Neural cell (in vitro differentiated cells): ENCODE results near the gene GHITM.
"Not testable (repeated sequence)": the region's sequence is repeated elsewhere in the genome, so short reads cannot be mapped to it uniquely, and the experiment has no call there.

Source experiments
- EP300 ChIP-seq: fragments of 450-650 bp; conservative IDR thresholded peaks from 2 replicates; pipeline ENCODE4 v1.6.1; 2014; ENCODE audit warnings: antibody characterized with exemption, mild to moderate bottlenecking, moderate library complexity; ENCODE audit not compliant: poor library complexity, severe bottlenecking
- POLR2AphosphoS5 ChIP-seq: IDR thresholded peaks from 2 replicates; pipeline ENCODE4 v1.6.1; 2012
- TF ChIP-seq, protein P1 (sequence below): fragments of 450-650 bp; IDR thresholded peaks from 2 replicates; pipeline ENCODE4 v1.5.1; 2014; ENCODE audit warnings: antibody characterized with exemption, mild to moderate bottlenecking, moderate library complexity; ENCODE audit not compliant: poor library complexity, severe bottlenecking

DNA sequence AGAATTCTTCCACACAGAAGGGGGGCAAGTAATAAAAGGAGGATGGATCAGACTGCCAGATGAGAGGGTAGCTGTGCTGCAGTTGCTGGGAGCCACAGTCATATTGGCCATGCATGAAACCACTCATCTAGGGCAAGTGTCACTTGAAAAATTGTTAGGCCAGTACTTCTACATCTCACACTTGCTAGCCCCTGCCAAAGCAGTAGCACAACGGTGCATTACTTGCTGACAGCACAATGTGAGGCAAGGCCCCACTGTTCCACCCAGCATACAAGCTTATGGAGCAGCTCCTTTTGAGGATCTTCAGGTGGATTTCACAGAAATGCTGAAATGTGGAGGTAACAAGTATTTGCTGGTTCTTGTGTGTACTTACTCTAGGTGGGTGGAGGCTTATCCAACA lies 25.8 kb upstream of the GHITM start:
- TF ChIP-seq, protein P1, sequence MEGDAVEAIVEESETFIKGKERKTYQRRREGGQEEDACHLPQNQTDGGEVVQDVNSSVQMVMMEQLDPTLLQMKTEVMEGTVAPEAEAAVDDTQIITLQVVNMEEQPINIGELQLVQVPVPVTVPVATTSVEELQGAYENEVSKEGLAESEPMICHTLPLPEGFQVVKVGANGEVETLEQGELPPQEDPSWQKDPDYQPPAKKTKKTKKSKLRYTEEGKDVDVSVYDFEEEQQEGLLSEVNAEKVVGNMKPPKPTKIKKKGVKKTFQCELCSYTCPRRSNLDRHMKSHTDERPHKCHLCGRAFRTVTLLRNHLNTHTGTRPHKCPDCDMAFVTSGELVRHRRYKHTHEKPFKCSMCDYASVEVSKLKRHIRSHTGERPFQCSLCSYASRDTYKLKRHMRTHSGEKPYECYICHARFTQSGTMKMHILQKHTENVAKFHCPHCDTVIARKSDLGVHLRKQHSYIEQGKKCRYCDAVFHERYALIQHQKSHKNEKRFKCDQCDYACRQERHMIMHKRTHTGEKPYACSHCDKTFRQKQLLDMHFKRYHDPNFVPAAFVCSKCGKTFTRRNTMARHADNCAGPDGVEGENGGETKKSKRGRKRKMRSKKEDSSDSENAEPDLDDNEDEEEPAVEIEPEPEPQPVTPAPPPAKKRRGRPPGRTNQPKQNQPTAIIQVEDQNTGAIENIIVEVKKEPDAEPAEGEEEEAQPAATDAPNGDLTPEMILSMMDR = not testable (repeated sequence)
- TF ChIP-seq EP300, POLR2AphosphoS5: not testable (repeated sequence)
